Adrenal gland (tissue), 12 donors: ENCODE results near the gene NYAP1. TPM values are rescaled to one million over a fixed set of nuclear protein-coding genes. Genes with fewer than 3 reads are reported as not detected.
"Not testable (repeated sequence)": the region's sequence is repeated elsewhere in the genome, so short reads cannot be mapped to it uniquely, and the experiment has no call there.

Experiments
- DNase-seq, 7 donors: peaks; one replicate each; pipeline ENCODE4 v3.0.0-alpha.2; 2019 to 2020
- H3K27ac ChIP-seq, 5 donors: fragments of 200-600 bp; sonication (generic) in 4 of 5; 1 replicate in 3 of 5; 2 replicates in 2 of 5; pipeline versions ENCODE4 v1.5.1 to v1.8.0; 2016 to 2020; ENCODE audit warnings: mild to moderate bottlenecking in 1 of 5
- H3K27me3 ChIP-seq: fragments of 200-600 bp; 2 replicates; pipeline ENCODE4 v1.8.0; 2021
- H3K36me3 ChIP-seq, 2 donors: fragments of 200-600 bp; replicated peaks in 1 of 2; 1 replicate in 1 of 2; 2 replicates in 1 of 2; pipeline versions ENCODE4 v1.5.1 to v1.8.0; 2018 to 2022
- H3K4me1 ChIP-seq, 2 donors: fragments of 200-600 bp; replicated peaks in 1 of 2; 1 replicate in 1 of 2; 2 replicates in 1 of 2; pipeline versions ENCODE4 v1.5.1 to v1.8.0; 2018 to 2021
- H3K4me3 ChIP-seq, 4 donors: fragments of 200-600 bp; sonication (generic) in 3 of 4; one replicate each; pipeline ENCODE4 v1.5.1; 2016 to 2018
- H3K9me3 ChIP-seq, 3 donors: fragments of 200-600 bp; sonication (generic) in 1 of 3; replicated peaks in 1 of 3; 1 replicate in 2 of 3; 2 replicates in 1 of 3; pipeline versions ENCODE4 v1.5.1 to v1.8.0; 2016 to 2021
- CTCF ChIP-seq, 6 experiments: fragments of 450-650 bp in 4 of 6; fragments of 200-600 bp in 2 of 6; sonication (generic) in 1 of 6; IDR thresholded peaks; 1 replicate in 5 of 6; 2 replicates in 1 of 6; pipeline versions ENCODE4 v1.5.1 to v1.8.0; 2016 to 2021; ENCODE audit warnings: antibody characterized with exemption in 6 of 6, mild to moderate bottlenecking in 2 of 6, moderate library complexity in 1 of 6
- POLR2A ChIP-seq, 2 donors: fragments of 450-650 bp; IDR thresholded peaks; one replicate each; pipeline ENCODE4 v1.6.1; 2017; ENCODE audit warnings: antibody characterized with exemption in 2 of 2, mild to moderate bottlenecking in 2 of 2, moderate library complexity in 1 of 2
- WGBS, 4 donors: extraction: QIAGEN DNeasy Blood & Tissue Kit in 2 of 4; methylation state at CpG; one replicate each; pipeline versions ENCODE4 v1.1.5 to v1.1.7; 2013 to 2017; 5-methylcytosine and 5-hydroxymethylcytosine counted together
- intact Hi-C, 2 donors: fragments of 100-400 bp; cut with DNase I; formaldehyde crosslinking; loops; one replicate each; pipeline versions ENCODE4 v1.14.1 to v1.15.0; 2022 to 2023
- polyA plus RNA-seq, 3 donors: library from polyadenylated mRNA; stranded (reverse); fragments of 200-250 nt in 2 of 3; fragments of 350-450 nt in 1 of 3; fragmentation: Illumina TruSeq in 1 of 3; extraction: RNeasy Lipid Tissue Mini Kit (QIAGEN cat#74804) in 1 of 3; gene quantifications; one replicate each; pipeline ENCODE4 v1.2.3, GENCODE V29; 2013 to 2014
- total RNA-seq, 9 donors: library from RNA; depleted of rRNA in 4 of 9; stranded (reverse); fragments of >200 nt in 4 of 9; fragments of 120-200 nt in 1 of 9; fragmentation: NEBNext Ultra II Directional in 1 of 9; extraction: Animal tissue kit (Norgen Biotek cat#: 25700) in 1 of 9; gene quantifications; one replicate each; pipeline versions ENCODE4 v1.1.0 to v1.2.4, GENCODE V29; 2013 to 2023
- donor health status: healthy with polysubstance abuse.
- donor health status: Bipolar disorder and iron deficiency.
- donor health status: DM: yes; HTN: yes; CAD: no.
- donor health status: DM: no; HTN: no; CAD: no.
- donor health status: DM: no; HTN: no; CAD: no.
- donor health status: DM: yes; HTN: yes; CAD: no.

Gene NYAP1
- total and polyA plus RNA-seq, 12 donors: 0.79 to 26.1 (median 3.2) TPM; not detected in 1

GRCh38 chr7:100532165-100533022 lies 48.7 kb downstream of the NYAP1 start:
- Histone ChIP-seq H3K27me3 (no peaks in the 10 kb centered on the region), H3K27ac (no peak overlapping the region), H3K4me1 (no peaks in the 10 kb centered on the region), H3K36me3 (no peaks in the 10 kb centered on the region), H3K4me3 (no peak overlapping the region), H3K9me3 (no peaks in the 10 kb centered on the region)
- TF ChIP-seq CTCF (IDR thresholded peaks at IDR 0.05) (no peak), POLR2A (IDR thresholded peaks at IDR 0.05) (no peak)
- 86 to 91% (median 90%) methylated on average over 14 of the region's 14 CpGs for WGBS, 4 donors
- intact Hi-C loops: loop anchor here in 1 of 2 donors (10.0 kb wide), 1 partner anchor 62 kb away; no protein-coding TSS in a partner anchor
- DNase-seq: no peak

- intact Hi-C loops: loop anchor here in 1 of 2 donors (10.0 kb wide), 1 partner anchor 59 kb away; no protein-coding TSS in a partner anchor
- DNase-seq: not testable (repeated sequence)
- WGBS, 4 donors: 92 to 94% (median 93%) methylated on average over 9 of the region's 9 CpGs
Measured at GRCh38 chr7:100535982-100536381, 52.3 kb downstream of the NYAP1 start.

GRCh38 chr7:100536695-100537094 lies 53.0 kb downstream of the NYAP1 start:
- intact Hi-C loops: loop anchor here in 1 of 2 donors (10.0 kb wide), 1 partner anchor 58 kb away; no protein-coding TSS in a partner anchor

More at GRCh38 chr7:100535982-100536381, 52.3 kb downstream of the NYAP1 start:
- not testable (repeated sequence) for H3K9me3 ChIP-seq, H3K27me3 ChIP-seq, H3K36me3 ChIP-seq, H3K4me3 ChIP-seq, H3K27ac ChIP-seq
- H3K4me1 ChIP-seq: peaks cover 11 to 16% of the 10 kb centered on the region in 2 donors

GRCh38 chr7:100538348-100538653 lies 54.6 kb downstream of the NYAP1 start:
- Histone ChIP-seq H3K36me3 (no peaks in the 10 kb centered on the region), H3K27me3 (no peaks in the 10 kb centered on the region), H3K4me1 (peaks cover 28 to 39% of the 10 kb centered on the region in 2 donors), H3K27ac (peak overlapping the region in 4 of 5 donors; percentile 28 to 78 (median 54)), H3K4me3 (no peak overlapping the region), H3K9me3 (no peaks in the 10 kb centered on the region)
- 6 to 12% (median 7%) methylated on average over 8 of the region's 8 CpGs for WGBS, 4 donors
- TF ChIP-seq CTCF (IDR thresholded peaks at IDR 0.05) (no peak), POLR2A (IDR thresholded peaks at IDR 0.05) (no peak)
- DNase-seq: no peak
- intact Hi-C loops: loop anchor here in 1 of 2 donors (10.0 kb wide), 1 partner anchor 56 kb away; no protein-coding TSS in a partner anchor

More at GRCh38 chr7:100536695-100537094, 53.0 kb downstream of the NYAP1 start:
- H3K27ac ChIP-seq, H3K27me3 ChIP-seq, H3K9me3 ChIP-seq, DNase-seq, H3K4me3 ChIP-seq, H3K36me3 ChIP-seq: not testable (repeated sequence)
- peaks cover 16 to 23% of the 10 kb centered on the region in 2 donors for H3K4me1 ChIP-seq
- WGBS, 4 donors: 84 to 89% (median 86%) methylated on average over 2 of the region's 2 CpGs

GRCh38 chr7:100538654-100539435 lies 55.1 kb downstream of the NYAP1 start, which contains the start of gene AGFG2:
Gene AGFG2, plus strand, starts transcription at chr7:100539203. Its CDS starts 144 bp downstream, at chr7:100539347.
- peak within 1 kb of the TSS; percentile 41 to 95 (median 54) for H3K27ac ChIP-seq
- H3K36me3 ChIP-seq: no peaks in the 10 kb centered on the region
- no peaks in the 10 kb centered on the region for H3K27me3 ChIP-seq
- TF ChIP-seq POLR2A (IDR thresholded peaks at IDR 0.05): peak; percentile 81 to 96
- no peak for TF ChIP-seq CTCF (IDR thresholded peaks at IDR 0.05)
- H3K4me1 ChIP-seq: peaks cover 34 to 44% of the 10 kb centered on the region in 2 donors
- peak within 1 kb of the TSS; percentile 18 to 96 (median 59) for H3K4me3 ChIP-seq
- intact Hi-C loops: loop anchor here in 1 of 2 donors (10.0 kb wide), 1 partner anchor 56 kb away; no protein-coding TSS in a partner anchor
- DNase-seq: peak; percentile 100
- 0 to 1% (median 1%) methylated on average over 14 to 60 of the region's 60 CpGs for WGBS, 4 donors
- no peaks in the 10 kb centered on the region for H3K9me3 ChIP-seq
